DMS53 treated with DMSO at 0.1 percent for 48 hours (cell line): ENCODE measurements around the gene FAAP20.

ENCODE experiments used
- DNase-seq: peaks from one replicate; lab custom pipeline; 2025; ENCODE audit not compliant: unreplicated experiment; lab: John Stamatoyannopoulos, UW

Gene FAAP20

GRCh38 chr1:2197707-2198165 is 3.2 kb upstream of the FAAP20 start:
- DNase-seq, result no peak

GRCh38 chr1:2196901-2197638 is 2.5 kb upstream of the FAAP20 start:
- no peak for DNase-seq

GRCh38 chr1:2195785-2196184 is 1.2 kb upstream of the FAAP20 start:
- no peak for DNase-seq

GRCh38 chr1:2194898-2195673 is 514 bp upstream of the FAAP20 start:
- DNase-seq, result peak; percentile 69

- DNase-seq, result no peak
Observed at GRCh38 chr1:2193514-2194281, 874 bp downstream of the FAAP20 start.

- DNase-seq, result no peak
Observed at GRCh38 chr1:2192031-2192995, 2.3 kb downstream of the FAAP20 start.

- no peak for DNase-seq
Observed at GRCh38 chr1:2190491-2190976, 4.0 kb downstream of the FAAP20 start.

GRCh38 chr1:2189459-2190425 is 4.8 kb downstream of the FAAP20 start:
- peak; percentile 93 for DNase-seq

GRCh38 chr1:2188336-2188735 is 6.2 kb downstream of the FAAP20 start:
- no peak for DNase-seq

GRCh38 chr1:2187619-2188018 is 7.0 kb downstream of the FAAP20 start:
- no peak for DNase-seq

- DNase-seq, result no peak
Observed at GRCh38 chr1:2186901-2187300, 7.7 kb downstream of the FAAP20 start.

- no peak for DNase-seq
Observed at GRCh38 chr1:2185880-2186855, 8.4 kb downstream of the FAAP20 start.

GRCh38 chr1:2184934-2185333 is 9.6 kb downstream of the FAAP20 start:
- DNase-seq, result no peak

GRCh38 chr1:2184531-2184930 is 10.0 kb downstream of the FAAP20 start:
- DNase-seq, result no peak

GRCh38 chr1:2183937-2184334 is 10.6 kb downstream of the FAAP20 start:
- DNase-seq, result no peak

GRCh38 chr1:2182376-2182775 is 12.2 kb downstream of the FAAP20 start:
- no peak for DNase-seq

- DNase-seq, result no peak
Observed at GRCh38 chr1:2181752-2182151, 12.8 kb downstream of the FAAP20 start.

GRCh38 chr1:2181271-2181670 is 13.3 kb downstream of the FAAP20 start:
- no peak for DNase-seq
